Transverse colon (tissue), 4 donors: ENCODE measurements around the gene SALL1.

Experiments
- POLR2A ChIP-seq: fragments of 450-650 bp; IDR thresholded peaks from one replicate; pipeline ENCODE4 v1.6.1; 2016; ENCODE audit warnings: antibody characterized with exemption, mild to moderate bottlenecking, moderate library complexity
- POLR2AphosphoS5 ChIP-seq, 3 donors: sonication (generic); formaldehyde crosslinking; IDR thresholded peaks; one replicate each; pipeline ENCODE4 v1.6.1; 2016; ENCODE audit warnings: antibody characterized with exemption in 3 of 3
- TF ChIP-seq, protein P1 (sequence below), 5 experiments: fragments of 200-600 bp in 3 of 5; fragments of 450-650 bp in 2 of 5; sonication (generic) in 3 of 5; IDR thresholded peaks; 1 replicate in 2 of 5; 2 replicates in 3 of 5; pipeline ENCODE4 v1.5.1; 2016 to 2017; ENCODE audit warnings: antibody characterized with exemption in 5 of 5, inconsistent platforms in 3 of 5, mild to moderate bottlenecking in 2 of 5, moderate library complexity in 1 of 5

DNA sequence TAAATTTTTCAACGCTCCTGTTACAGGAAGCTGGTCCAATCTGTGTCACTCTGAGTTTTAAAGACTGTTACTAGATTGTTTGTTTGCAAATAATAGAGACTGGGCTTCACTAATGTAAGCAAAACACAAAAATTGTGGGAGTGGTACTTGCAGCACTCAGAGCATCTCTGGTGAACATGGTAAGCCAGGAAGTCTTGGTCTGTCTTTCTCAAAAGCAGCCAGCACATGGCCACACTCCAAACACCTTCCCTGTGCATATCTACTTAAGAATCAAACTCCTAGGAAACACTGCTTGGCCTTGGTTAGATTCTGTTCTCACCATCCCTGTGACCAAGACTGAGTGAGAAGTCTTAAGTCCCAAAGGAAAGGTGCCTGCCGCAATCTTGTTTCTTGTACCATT is 49.7 kb upstream of the SALL1 start:
- no peak for TF ChIP-seq POLR2AphosphoS5 (IDR thresholded peaks at IDR 0.05)
- TF ChIP-seq, protein P1, sequence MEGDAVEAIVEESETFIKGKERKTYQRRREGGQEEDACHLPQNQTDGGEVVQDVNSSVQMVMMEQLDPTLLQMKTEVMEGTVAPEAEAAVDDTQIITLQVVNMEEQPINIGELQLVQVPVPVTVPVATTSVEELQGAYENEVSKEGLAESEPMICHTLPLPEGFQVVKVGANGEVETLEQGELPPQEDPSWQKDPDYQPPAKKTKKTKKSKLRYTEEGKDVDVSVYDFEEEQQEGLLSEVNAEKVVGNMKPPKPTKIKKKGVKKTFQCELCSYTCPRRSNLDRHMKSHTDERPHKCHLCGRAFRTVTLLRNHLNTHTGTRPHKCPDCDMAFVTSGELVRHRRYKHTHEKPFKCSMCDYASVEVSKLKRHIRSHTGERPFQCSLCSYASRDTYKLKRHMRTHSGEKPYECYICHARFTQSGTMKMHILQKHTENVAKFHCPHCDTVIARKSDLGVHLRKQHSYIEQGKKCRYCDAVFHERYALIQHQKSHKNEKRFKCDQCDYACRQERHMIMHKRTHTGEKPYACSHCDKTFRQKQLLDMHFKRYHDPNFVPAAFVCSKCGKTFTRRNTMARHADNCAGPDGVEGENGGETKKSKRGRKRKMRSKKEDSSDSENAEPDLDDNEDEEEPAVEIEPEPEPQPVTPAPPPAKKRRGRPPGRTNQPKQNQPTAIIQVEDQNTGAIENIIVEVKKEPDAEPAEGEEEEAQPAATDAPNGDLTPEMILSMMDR (IDR thresholded peaks at IDR 0.05) = no peak
- TF ChIP-seq POLR2A = no peak
